ENCODE results near the gene OTUD7B.
"Not testable (repeated sequence)": the region's sequence is repeated elsewhere in the genome, so short reads cannot be mapped to it uniquely, and the experiment has no call there.

Gene OTUD7B

GRCh38 chr1:150010393-150011115 lies at the start of gene OTUD7B:
Gene OTUD7B, minus strand, starts transcription at chr1:150010726. Its CDS starts 33,216 bp downstream, at chr1:149977510.
- Mint-ChIP-seq H3K4me3 (peak within 1 kb of the TSS; percentile 96), H3K36me3 (ENCODE audit: insufficient read depth) (peaks cover 6% of the 10 kb centered on the region), H3K27me3 (no peaks in the 10 kb centered on the region), H3K4me1 (peaks cover 39% of the 10 kb centered on the region), H3K27ac (ENCODE audit: low read depth) (peak within 1 kb of the TSS; percentile 98), H3K9me3 (no peaks in the 10 kb centered on the region)
- DNase-seq (ENCODE audit: low spot score in 2 of 2): peak; percentile 25 to 41
- peak; percentile 75 for ATAC-seq (replicated peaks; ENCODE audit: extremely low read depth, poor library complexity, severe bottlenecking)

GRCh38 chr1:150060260-150060659 lies 49.7 kb upstream of the OTUD7B start:
- no peaks in the 10 kb centered on the region for H3K4me1 Mint-ChIP-seq
- DNase-seq (ENCODE audit: low spot score in 2 of 2) (no peak), ATAC-seq (replicated peaks; ENCODE audit: extremely low read depth, poor library complexity, severe bottlenecking) (no peak)
- no peaks in the 10 kb centered on the region for H3K9me3 Mint-ChIP-seq
- H3K27me3 Mint-ChIP-seq: no peaks in the 10 kb centered on the region
- no peak overlapping the region for H3K4me3 Mint-ChIP-seq
- H3K27ac Mint-ChIP-seq (ENCODE audit: low read depth): no peak overlapping the region
- H3K36me3 Mint-ChIP-seq (ENCODE audit: insufficient read depth): no peaks in the 10 kb centered on the region

GRCh38 chr1:150056407-150056806 lies 45.9 kb upstream of the OTUD7B start:
- Mint-ChIP-seq H3K4me1 (no peaks in the 10 kb centered on the region), H3K4me3 (no peak overlapping the region), H3K36me3 (ENCODE audit: insufficient read depth) (no peaks in the 10 kb centered on the region), H3K27ac (ENCODE audit: low read depth) (no peak overlapping the region), H3K27me3 (no peaks in the 10 kb centered on the region), H3K9me3 (no peaks in the 10 kb centered on the region)
- ATAC-seq (replicated peaks; ENCODE audit: extremely low read depth, poor library complexity, severe bottlenecking) (no peak), DNase-seq (ENCODE audit: low spot score in 2 of 2) (no peak)

GRCh38 chr1:150055507-150055906 lies 45.0 kb upstream of the OTUD7B start:
- H3K27me3 Mint-ChIP-seq; H3K4me3 Mint-ChIP-seq; H3K4me1 Mint-ChIP-seq; H3K27ac Mint-ChIP-seq (ENCODE audit: low read depth); H3K36me3 Mint-ChIP-seq (ENCODE audit: insufficient read depth); DNase-seq (ENCODE audit: low spot score in 2 of 2); ATAC-seq (replicated peaks; ENCODE audit: extremely low read depth, poor library complexity, severe bottlenecking); H3K9me3 Mint-ChIP-seq: not testable (repeated sequence)

- no peak overlapping the region for H3K4me3 Mint-ChIP-seq
These were observed 43.4 kb upstream of the OTUD7B start for GRCh38 chr1:150053926-150054325.

GRCh38 chr1:150051905-150052412 lies 41.4 kb upstream of the OTUD7B start:
- DNase-seq (ENCODE audit: low spot score in 2 of 2); H3K36me3 Mint-ChIP-seq (ENCODE audit: insufficient read depth); H3K27me3 Mint-ChIP-seq; ATAC-seq (replicated peaks; ENCODE audit: extremely low read depth, poor library complexity, severe bottlenecking); H3K9me3 Mint-ChIP-seq; H3K4me3 Mint-ChIP-seq; H3K4me1 Mint-ChIP-seq; H3K27ac Mint-ChIP-seq (ENCODE audit: low read depth): not testable (repeated sequence)

More at GRCh38 chr1:150053926-150054325, 43.4 kb upstream of the OTUD7B start:
- no peaks in the 10 kb centered on the region for H3K36me3 Mint-ChIP-seq (ENCODE audit: insufficient read depth)
- DNase-seq (ENCODE audit: low spot score in 2 of 2): no peak
- H3K4me1 Mint-ChIP-seq: peaks cover 4% of the 10 kb centered on the region
- ATAC-seq (replicated peaks; ENCODE audit: extremely low read depth, poor library complexity, severe bottlenecking): no peak
- no peak overlapping the region for H3K27ac Mint-ChIP-seq (ENCODE audit: low read depth)
- no peaks in the 10 kb centered on the region for H3K27me3 Mint-ChIP-seq
- no peaks in the 10 kb centered on the region for H3K9me3 Mint-ChIP-seq

GRCh38 chr1:150051089-150051373 lies 40.5 kb upstream of the OTUD7B start:
- Mint-ChIP-seq H3K4me3 (no peak overlapping the region), H3K36me3 (ENCODE audit: insufficient read depth) (peaks cover 2% of the 10 kb centered on the region), H3K4me1 (peaks cover 4% of the 10 kb centered on the region), H3K9me3 (no peaks in the 10 kb centered on the region), H3K27me3 (no peaks in the 10 kb centered on the region), H3K27ac (ENCODE audit: low read depth) (no peak overlapping the region)
- no peak for DNase-seq (ENCODE audit: low spot score in 2 of 2)
- ATAC-seq (replicated peaks; ENCODE audit: extremely low read depth, poor library complexity, severe bottlenecking): no peak

GRCh38 chr1:150049926-150050325 lies 39.4 kb upstream of the OTUD7B start:
- H3K36me3 Mint-ChIP-seq (ENCODE audit: insufficient read depth): peaks cover 2% of the 10 kb centered on the region
- no peak overlapping the region for H3K4me3 Mint-ChIP-seq
- ATAC-seq (replicated peaks; ENCODE audit: extremely low read depth, poor library complexity, severe bottlenecking) (no peak), DNase-seq (ENCODE audit: low spot score in 2 of 2) (no peak)
- H3K27ac Mint-ChIP-seq (ENCODE audit: low read depth): no peak overlapping the region
- H3K27me3 Mint-ChIP-seq: no peaks in the 10 kb centered on the region
- peaks cover 4% of the 10 kb centered on the region for H3K4me1 Mint-ChIP-seq
- H3K9me3 Mint-ChIP-seq: no peaks in the 10 kb centered on the region

GRCh38 chr1:150034336-150034735 lies 23.8 kb upstream of the OTUD7B start:
- Mint-ChIP-seq H3K27ac (ENCODE audit: low read depth) (no peak overlapping the region), H3K9me3 (no peaks in the 10 kb centered on the region), H3K36me3 (ENCODE audit: insufficient read depth) (no peaks in the 10 kb centered on the region), H3K4me1 (no peaks in the 10 kb centered on the region), H3K4me3 (no peak overlapping the region), H3K27me3 (no peaks in the 10 kb centered on the region)
- ATAC-seq (replicated peaks; ENCODE audit: extremely low read depth, poor library complexity, severe bottlenecking) (no peak), DNase-seq (ENCODE audit: low spot score in 2 of 2) (no peak)

GRCh38 chr1:150028322-150028721 lies 17.8 kb upstream of the OTUD7B start:
- Mint-ChIP-seq H3K36me3 (ENCODE audit: insufficient read depth) (no peaks in the 10 kb centered on the region), H3K27me3 (no peaks in the 10 kb centered on the region), H3K4me3 (no peak overlapping the region), H3K4me1 (no peaks in the 10 kb centered on the region), H3K27ac (ENCODE audit: low read depth) (no peak overlapping the region), H3K9me3 (no peaks in the 10 kb centered on the region)
- DNase-seq (ENCODE audit: low spot score in 2 of 2) (no peak), ATAC-seq (replicated peaks; ENCODE audit: extremely low read depth, poor library complexity, severe bottlenecking) (no peak)

GRCh38 chr1:150024156-150024555 lies 13.6 kb upstream of the OTUD7B start:
- H3K4me3 Mint-ChIP-seq: no peak overlapping the region

GRCh38 chr1:150022357-150022756 lies 11.8 kb upstream of the OTUD7B start:
- H3K36me3 Mint-ChIP-seq (ENCODE audit: insufficient read depth): no peaks in the 10 kb centered on the region
- H3K4me1 Mint-ChIP-seq: no peaks in the 10 kb centered on the region
- H3K27me3 Mint-ChIP-seq: no peaks in the 10 kb centered on the region
- no peaks in the 10 kb centered on the region for H3K9me3 Mint-ChIP-seq
- ATAC-seq (replicated peaks; ENCODE audit: extremely low read depth, poor library complexity, severe bottlenecking) (no peak), DNase-seq (ENCODE audit: low spot score in 2 of 2) (no peak)
- no peak overlapping the region for H3K4me3 Mint-ChIP-seq
- H3K27ac Mint-ChIP-seq (ENCODE audit: low read depth): no peak overlapping the region

More at GRCh38 chr1:150024156-150024555, 13.6 kb upstream of the OTUD7B start:
- Mint-ChIP-seq H3K36me3 (ENCODE audit: insufficient read depth) (no peaks in the 10 kb centered on the region), H3K4me1 (no peaks in the 10 kb centered on the region), H3K27me3 (no peaks in the 10 kb centered on the region), H3K27ac (ENCODE audit: low read depth) (no peak overlapping the region), H3K9me3 (no peaks in the 10 kb centered on the region)
- DNase-seq (ENCODE audit: low spot score in 2 of 2) (no peak), ATAC-seq (replicated peaks; ENCODE audit: extremely low read depth, poor library complexity, severe bottlenecking) (no peak)

GRCh38 chr1:150021191-150021694 lies 10.7 kb upstream of the OTUD7B start:
- H3K9me3 Mint-ChIP-seq: no peaks in the 10 kb centered on the region
- H3K4me1 Mint-ChIP-seq: no peaks in the 10 kb centered on the region
- no peaks in the 10 kb centered on the region for H3K27me3 Mint-ChIP-seq
- no peak overlapping the region for H3K27ac Mint-ChIP-seq (ENCODE audit: low read depth)
- no peak overlapping the region for H3K4me3 Mint-ChIP-seq
- ATAC-seq (replicated peaks; ENCODE audit: extremely low read depth, poor library complexity, severe bottlenecking) (no peak), DNase-seq (ENCODE audit: low spot score in 2 of 2) (no peak)
- H3K36me3 Mint-ChIP-seq (ENCODE audit: insufficient read depth): no peaks in the 10 kb centered on the region
